Measurements from ENCODE around the gene TRMT44. TPM values are rescaled to one million over a fixed set of nuclear protein-coding genes. Genes with fewer than 3 reads are reported as not detected.
"Not testable (repeated sequence)": the region's sequence is repeated elsewhere in the genome, so short reads cannot be mapped to it uniquely, and the experiment has no call there.

Gene TRMT44
- total RNA-seq, 1 donor from 2014 or later, result 20.1 TPM

GRCh38 chr4:8405516-8405875 is 35.1 kb upstream of the TRMT44 start:
- DNase-seq (ENCODE audit: low read depth), result no peak

GRCh38 chr4:8406887-8407286 is 33.7 kb upstream of the TRMT44 start:
- peak; percentile 61 for DNase-seq (ENCODE audit: low read depth)

GRCh38 chr4:8407316-8407715 is 33.3 kb upstream of the TRMT44 start:
- no peak for DNase-seq (ENCODE audit: low read depth)

GRCh38 chr4:8407756-8408155 is 32.8 kb upstream of the TRMT44 start:
- no peak for DNase-seq (ENCODE audit: low read depth)

- DNase-seq (ENCODE audit: low read depth), result peak; percentile 60
Measured at GRCh38 chr4:8409264-8410065, 31.1 kb upstream of the TRMT44 start.

- no peak for DNase-seq (ENCODE audit: low read depth)
Measured at GRCh38 chr4:8410066-8410625, 30.4 kb upstream of the TRMT44 start.

GRCh38 chr4:8410641-8411271 is 29.8 kb upstream of the TRMT44 start:
- peak; percentile 45 for DNase-seq (ENCODE audit: low read depth)

GRCh38 chr4:8411351-8412180 is 29.0 kb upstream of the TRMT44 start:
- no peak for DNase-seq (ENCODE audit: low read depth)

- no peak for DNase-seq (ENCODE audit: low read depth)
Measured at GRCh38 chr4:8412288-8412687, 28.3 kb upstream of the TRMT44 start.

- DNase-seq (ENCODE audit: low read depth), result peak; percentile 67
Measured at GRCh38 chr4:8414377-8414776, 26.2 kb upstream of the TRMT44 start.

- no peak for DNase-seq (ENCODE audit: low read depth)
Measured at GRCh38 chr4:8417071-8417614, 23.4 kb upstream of the TRMT44 start.

- peak; percentile 31 for DNase-seq (ENCODE audit: low read depth)
Measured at GRCh38 chr4:8419222-8420041, 21.1 kb upstream of the TRMT44 start.

- DNase-seq (ENCODE audit: low read depth), result not testable (repeated sequence)
Measured at GRCh38 chr4:8420151-8420550, 20.4 kb upstream of the TRMT44 start.

GRCh38 chr4:8422327-8422726 is 18.2 kb upstream of the TRMT44 start:
- no peak for DNase-seq (ENCODE audit: low read depth)

GRCh38 chr4:8422786-8423185 is 17.8 kb upstream of the TRMT44 start:
- no peak for DNase-seq (ENCODE audit: low read depth)

GRCh38 chr4:8427262-8427661 is 13.3 kb upstream of the TRMT44 start:
- DNase-seq (ENCODE audit: low read depth), result no peak

- DNase-seq (ENCODE audit: low read depth), result peak; percentile 86
Measured at GRCh38 chr4:8427761-8428287, 12.8 kb upstream of the TRMT44 start.

- peak; percentile 93 for DNase-seq (ENCODE audit: low read depth)
Measured at GRCh38 chr4:8428288-8429097, 12.1 kb upstream of the TRMT44 start.

GRCh38 chr4:8431553-8431952 is 9.0 kb upstream of the TRMT44 start:
- DNase-seq (ENCODE audit: low read depth), result no peak

All from myocyte (in vitro differentiated cells).